H9 (cell line): ENCODE results near the gene ANKRD16. TPM values are rescaled to one million over a fixed set of nuclear protein-coding genes. Genes with fewer than 3 reads are reported as not detected.

Source experiments
- DNase-seq: peaks from one replicate; pipeline ENCODE4 v3.0.0-alpha.2; 2017
- H2AFZ ChIP-seq: one replicate; pipeline ENCODE4 v1.6.1; 2013; ENCODE audit warnings: mild to moderate bottlenecking, low read length, control low read depth, moderate library complexity
- H2AK5ac ChIP-seq: 2 replicates; pipeline ENCODE4 v1.6.1; 2013; ENCODE audit warnings: low read length, control low read depth, mixed read lengths; ENCODE audit not compliant: insufficient read length
- H2BK120ac ChIP-seq: one replicate; pipeline ENCODE4 v1.6.1; 2013; ENCODE audit warnings: low read depth, mild to moderate bottlenecking, low read length, control low read depth, inconsistent platforms; ENCODE audit not compliant: poor library complexity, severe bottlenecking
- H2BK12ac ChIP-seq: 2 replicates; pipeline ENCODE4 v1.6.1; 2013; ENCODE audit warnings: low read length, control low read depth, mixed read lengths, low read depth; ENCODE audit not compliant: insufficient read length
- H2BK15ac ChIP-seq: 2 replicates; pipeline ENCODE4 v1.6.1; 2013; ENCODE audit warnings: low read depth, low read length, control low read depth
- H2BK20ac ChIP-seq: one replicate; pipeline ENCODE4 v1.6.1; 2013; ENCODE audit warnings: low read depth, mild to moderate bottlenecking, low read length, control low read depth, inconsistent platforms; ENCODE audit not compliant: poor library complexity, severe bottlenecking
- H2BK5ac ChIP-seq: 2 replicates; pipeline ENCODE4 v1.6.1; 2013; ENCODE audit warnings: low read length, control low read depth, mixed read lengths; ENCODE audit not compliant: insufficient read length
- H3K14ac ChIP-seq: 2 replicates; pipeline ENCODE4 v1.6.1; 2013; ENCODE audit warnings: low read length, control low read depth; ENCODE audit not compliant: insufficient read depth
- H3K18ac ChIP-seq: 2 replicates; pipeline ENCODE4 v1.6.1; 2013; ENCODE audit warnings: low read depth, mild to moderate bottlenecking, mixed read lengths, low read length, control low read depth; ENCODE audit not compliant: insufficient read length
- H3K23ac ChIP-seq: 2 replicates; pipeline ENCODE4 v1.6.1; 2013; ENCODE audit warnings: low read length, control low read depth, mixed read lengths, low read depth; ENCODE audit not compliant: insufficient read length
- H3K23me2 ChIP-seq: 2 replicates; pipeline ENCODE4 v1.6.1; 2013; ENCODE audit warnings: low read depth, mild to moderate bottlenecking, mixed read lengths, low read length, control low read depth; ENCODE audit not compliant: insufficient read length, poor library complexity, severe bottlenecking
- H3K27ac ChIP-seq: 2 replicates; pipeline ENCODE4 v1.5.1; 2013; ENCODE audit warnings: low read length, control low read depth, mixed read lengths, low read depth; ENCODE audit not compliant: insufficient read length
- H3K27me3 ChIP-seq: 2 replicates; pipeline ENCODE4 v1.6.1; 2013; ENCODE audit warnings: low read length, control low read depth, inconsistent platforms; ENCODE audit not compliant: insufficient read depth
- H3K4ac ChIP-seq: 2 replicates; pipeline ENCODE4 v1.6.1; 2013; ENCODE audit warnings: low read depth, mild to moderate bottlenecking, control low read depth, inconsistent platforms, low read length, moderate library complexity
- H3K4me1 ChIP-seq: 2 replicates; pipeline ENCODE4 v1.6.1; 2013; ENCODE audit warnings: low read length, control low read depth, inconsistent platforms; ENCODE audit not compliant: insufficient read depth
- H3K4me2 ChIP-seq: 2 replicates; pipeline ENCODE4 v1.6.1; 2013; ENCODE audit warnings: low read length, control low read depth, mixed read lengths; ENCODE audit not compliant: insufficient read length, insufficient read depth
- H3K56ac ChIP-seq: 2 replicates; pipeline ENCODE4 v1.6.1; 2013; ENCODE audit warnings: low read depth, mild to moderate bottlenecking, mixed read lengths, low read length, control low read depth; ENCODE audit not compliant: insufficient read length
- H3K79me1 ChIP-seq: 2 replicates; pipeline ENCODE4 v1.6.1; 2013; ENCODE audit warnings: low read depth, mild to moderate bottlenecking, moderate library complexity, low read length, control low read depth, inconsistent platforms; ENCODE audit not compliant: insufficient read depth, poor library complexity, severe bottlenecking
- H3K79me2 ChIP-seq: 2 replicates; pipeline ENCODE4 v1.6.1; 2013; ENCODE audit warnings: low read length, control low read depth, inconsistent platforms; ENCODE audit not compliant: insufficient read depth
- H3K9ac ChIP-seq: 2 replicates; pipeline ENCODE4 v1.6.1; 2013; ENCODE audit warnings: low read length, control low read depth, mixed read lengths; ENCODE audit not compliant: insufficient read length; ENCODE audit errors: extremely low read depth
- H3K9me3 ChIP-seq: one replicate; pipeline ENCODE4 v1.6.1; 2013; ENCODE audit warnings: low read depth, low read length, inconsistent platforms; ENCODE audit not compliant: control insufficient read depth
- H3T11ph ChIP-seq: one replicate; pipeline ENCODE4 v1.6.1; 2013; ENCODE audit warnings: mild to moderate bottlenecking, low read length, control low read depth, inconsistent platforms
- H4K20me1 ChIP-seq: one replicate; pipeline ENCODE4 v1.6.1; 2013; ENCODE audit not compliant: control insufficient read depth, insufficient read length, insufficient read depth
- H4K5ac ChIP-seq: 2 replicates; pipeline ENCODE4 v1.6.1; 2013; ENCODE audit warnings: low read depth, mild to moderate bottlenecking, mixed read lengths, low read length, control low read depth; ENCODE audit not compliant: insufficient read length
- H4K8ac ChIP-seq: replicated peaks from 2 replicates; pipeline ENCODE4 v1.6.1; 2013; ENCODE audit warnings: low read length, control low read depth, mixed read lengths, low read depth; ENCODE audit not compliant: insufficient read length
- H4K91ac ChIP-seq: 2 replicates; pipeline ENCODE4 v1.6.1; 2013; ENCODE audit warnings: low read depth, mild to moderate bottlenecking, moderate library complexity, mixed read lengths, low read length, control low read depth; ENCODE audit not compliant: insufficient read length
- H3K27ac Mint-ChIP-seq, 3 experiments: 2 replicates in 2 of 3; 3 replicates in 1 of 3; pipeline ENCODE4 v1.8.0; 2020 to 2021; ENCODE audit warnings: mixed read lengths in 3 of 3, mild to moderate bottlenecking in 1 of 3, moderate library complexity in 1 of 3
- H3K27me3 Mint-ChIP-seq: 2 replicates; pipeline ENCODE4 v1.8.0; 2021; ENCODE audit warnings: low read depth, mild to moderate bottlenecking, moderate library complexity, mixed read lengths
- H3K36me3 Mint-ChIP-seq, 3 experiments: 2 replicates in 2 of 3; 3 replicates in 1 of 3; pipeline ENCODE4 v1.8.0; 2020 to 2021; ENCODE audit warnings: low read depth in 3 of 3, mixed read lengths in 3 of 3; ENCODE audit not compliant: insufficient read depth in 1 of 3
- H3K4me1 Mint-ChIP-seq, 2 experiments: 2 replicates each; pipeline ENCODE4 v1.8.0; 2020; ENCODE audit warnings: mixed read lengths in 2 of 2
- H3K4me3 Mint-ChIP-seq, 2 experiments: 2 replicates in 1 of 2; 3 replicates in 1 of 2; pipeline ENCODE4 v1.8.0; 2020 to 2021; ENCODE audit warnings: mild to moderate bottlenecking in 2 of 2, mixed read lengths in 2 of 2, moderate library complexity in 1 of 2
- H3K9me3 Mint-ChIP-seq, 2 experiments: 2 replicates in 1 of 2; 3 replicates in 1 of 2; pipeline ENCODE4 v1.8.0; 2020; ENCODE audit warnings: mild to moderate bottlenecking in 2 of 2, mixed read lengths in 2 of 2, moderate library complexity in 1 of 2
- CTCF ChIP-seq: fragments of 200-600 bp; sonication (generic); conservative IDR thresholded peaks from 3 replicates; pipeline ENCODE4 v1.8.0; 2021; ENCODE audit warnings: antibody characterized with exemption, mild to moderate bottlenecking
- WGBS: extraction: QIAGEN DNeasy Blood & Tissue Kit; methylation state at CpG from one replicate; pipeline ENCODE4 v1.1.7; 2013; ENCODE audit warnings: missing lambda C conversion rate, low lambda C conversion rate, mixed read lengths; ENCODE audit not compliant: insufficient read length; ENCODE audit errors: extremely low coverage; 5-methylcytosine and 5-hydroxymethylcytosine counted together
- total RNA-seq: library from RNA; stranded (reverse); gene quantifications from 2 replicates; pipeline ENCODE4 v1.2.1, GENCODE V29; 2021

The ANKRD16 gene
- total RNA-seq, 1 experiment from 2014 or later: 11.4 TPM

GRCh38 chr10:5932345-5932744 is 42.7 kb upstream of the ANKRD16 start:
- Histone ChIP-seq H2BK120ac (no peak overlapping the region), H3K9me3 (no peaks in the 10 kb centered on the region), H3K27me3 (no peaks in the 10 kb centered on the region), H3K79me1 (no peaks in the 10 kb centered on the region), H3K4me2 (no peak overlapping the region), H4K8ac (no peak overlapping the region), H2BK20ac (no peak overlapping the region), H2BK12ac (no peak overlapping the region), H3K4ac (no peak overlapping the region), H3K27ac (no peak overlapping the region), H3K4me1 (no peaks in the 10 kb centered on the region), H3T11ph (no peak overlapping the region), H3K79me2 (no peaks in the 10 kb centered on the region), H2AK5ac (no peak overlapping the region), H3K23me2 (no peaks in the 10 kb centered on the region), H3K18ac (no peak overlapping the region), H3K23ac (no peak overlapping the region), H3K56ac (no peak overlapping the region), H4K5ac (no peak overlapping the region), H4K20me1 (no peaks in the 10 kb centered on the region), H4K91ac (no peak overlapping the region), H2BK15ac (no peak overlapping the region), H3K9ac (no peak overlapping the region), H3K14ac (no peak overlapping the region), H2AFZ (no peak overlapping the region), H2BK5ac (no peak overlapping the region)
- no peak for DNase-seq
- Mint-ChIP-seq H3K27ac (no peak overlapping the region), H3K4me3 (no peak overlapping the region), H3K27me3 (no peaks in the 10 kb centered on the region), H3K36me3 (peaks cover 27 to 83% (median 73%) of the 10 kb centered on the region in 3 experiments; a peak in 6 of 7 replicates), H3K9me3 (no peaks in the 10 kb centered on the region), H3K4me1 (no peaks in the 10 kb centered on the region)
- no peak for TF ChIP-seq CTCF
- no CpG with 5 or more reads among the region's 5 CpGs for WGBS
